GM21723 (cell line): ENCODE results near the gene CTAGE8.
"Not testable (repeated sequence)": the region's sequence is repeated elsewhere in the genome, so short reads cannot be mapped to it uniquely, and the experiment has no call there.

Source experiments
- ATAC-seq: cut with Tn5 transposase; IDR thresholded peaks from one replicate; pipeline ENCODE4 v1.9.1; 2021; ENCODE audit warnings: mild to moderate bottlenecking, moderate library complexity; ENCODE audit not compliant: unreplicated experiment

The CTAGE8 gene

GRCh38 chr7:144256112-144256511, 13.0 kb downstream of the CTAGE8 start:
- ATAC-seq, result no peak

GRCh38 chr7:144255471-144255897, 13.6 kb downstream of the CTAGE8 start:
- ATAC-seq, result no peak

GRCh38 chr7:144252307-144252706, 16.8 kb downstream of the CTAGE8 start:
- not testable (repeated sequence) for ATAC-seq

GRCh38 chr7:144247674-144248330, 21.3 kb downstream of the CTAGE8 start:
- ATAC-seq, result not testable (repeated sequence)

GRCh38 chr7:144246967-144247366, 22.1 kb downstream of the CTAGE8 start:
- ATAC-seq, result not testable (repeated sequence)

GRCh38 chr7:144245372-144245771, 23.7 kb downstream of the CTAGE8 start:
- not testable (repeated sequence) for ATAC-seq

GRCh38 chr7:144239365-144239764, 29.7 kb downstream of the CTAGE8 start, which contains the start of gene OR2A42:
TSS of gene OR2A42 (minus strand) at chr7:144239605. CDS start at chr7:144232843, 6,762 bp downstream.
- ATAC-seq, result not testable (repeated sequence)

- not testable (repeated sequence) for ATAC-seq
These were observed 30.5 kb downstream of the CTAGE8 start for GRCh38 chr7:144238530-144239082.

GRCh38 chr7:144233039-144233438, 36.0 kb downstream of the CTAGE8 start:
- not testable (repeated sequence) for ATAC-seq

- ATAC-seq, result not testable (repeated sequence)
These were observed 38.1 kb downstream of the CTAGE8 start for GRCh38 chr7:144231027-144231426.

GRCh38 chr7:144228810-144229209, 40.3 kb downstream of the CTAGE8 start:
- ATAC-seq, result not testable (repeated sequence)

GRCh38 chr7:144226866-144227265, 42.2 kb downstream of the CTAGE8 start:
- ATAC-seq, result not testable (repeated sequence)

GRCh38 chr7:144223675-144224074, 45.4 kb downstream of the CTAGE8 start:
- not testable (repeated sequence) for ATAC-seq

GRCh38 chr7:144220531-144220930, 48.6 kb downstream of the CTAGE8 start:
- not testable (repeated sequence) for ATAC-seq

- ATAC-seq, result not testable (repeated sequence)
These were observed 49.9 kb downstream of the CTAGE8 start for GRCh38 chr7:144219149-144219548.

- not testable (repeated sequence) for ATAC-seq
These were observed 50.5 kb downstream of the CTAGE8 start for GRCh38 chr7:144218581-144218980.

GRCh38 chr7:144217200-144217599, 51.9 kb downstream of the CTAGE8 start:
- not testable (repeated sequence) for ATAC-seq
